IMR-90 (cell line): ENCODE measurements around the gene STX7. TPM values are rescaled to one million over a fixed set of nuclear protein-coding genes. Genes with fewer than 3 reads are reported as not detected.

Experiments used
- ATAC-seq: fragments of 200-7000 bp; cut with Tn5 transposase; 2 replicates; pipeline ENCODE4 v1.9.1; 2020; ENCODE audit warnings: low read depth, mild to moderate bottlenecking, moderate library complexity
- BruUV-seq: library from RNA; stranded (reverse); fragments of 400-500 nt; replicated peaks from 2 replicates; lab custom pipeline; 2021; lab: Mats Ljungman, UMichigan
- CTCF ChIA-PET: fragments of 300-600 bp; formaldehyde crosslinking; extraction: SDS; loops from one replicate; lab custom pipeline; 2021; ENCODE audit warnings: antibody characterized with exemption; lab: Yijun Ruan, JAX
- POLR2A ChIA-PET: fragments of 300-600 bp; sonication (Branson Sonifier 250); formaldehyde crosslinking; loops from one replicate; lab custom pipeline; 2022; ENCODE audit warnings: antibody characterized with exemption; ENCODE audit not compliant: unreplicated experiment; lab: Charles Lee
- DNase-seq: peaks from one replicate; pipeline ENCODE4 v3.0.0; 2013
- H2AFZ ChIP-seq: replicated peaks from 2 replicates; pipeline ENCODE3; 2013; ENCODE audit warnings: low read length, mild to moderate bottlenecking; ENCODE audit not compliant: poor library complexity
- H2AK5ac ChIP-seq: 2 replicates; pipeline ENCODE4 v1.6.1; 2013; ENCODE audit warnings: low read depth, low read length, inconsistent platforms
- H2AK9ac ChIP-seq: replicated peaks from 2 replicates; pipeline ENCODE3; 2013; ENCODE audit warnings: mild to moderate bottlenecking, low read depth, low read length, moderate library complexity; ENCODE audit not compliant: poor library complexity
- H2BK120ac ChIP-seq: 2 replicates; pipeline ENCODE4 v1.6.1; 2013; ENCODE audit warnings: low read depth, low read length, inconsistent platforms
- H2BK15ac ChIP-seq: 3 replicates; pipeline ENCODE4 v1.6.1; 2013; ENCODE audit warnings: low read depth, low read length, inconsistent platforms
- H2BK20ac ChIP-seq: 2 replicates; pipeline ENCODE4 v1.6.1; 2013; ENCODE audit warnings: low read depth, mild to moderate bottlenecking, inconsistent platforms, low read length, moderate library complexity
- H2BK5ac ChIP-seq: 2 replicates; pipeline ENCODE4 v1.6.1; 2013; ENCODE audit warnings: mild to moderate bottlenecking, low read depth, low read length, inconsistent platforms; ENCODE audit not compliant: poor library complexity, severe bottlenecking
- H3K14ac ChIP-seq: replicated peaks from 2 replicates; pipeline ENCODE4 v1.6.1; 2013; ENCODE audit warnings: low read depth, low read length, inconsistent platforms
- H3K18ac ChIP-seq: 2 replicates; pipeline ENCODE4 v1.6.1; 2013; ENCODE audit warnings: low read depth, low read length, control low read depth
- H3K23ac ChIP-seq: 2 replicates; pipeline ENCODE4 v1.6.1; 2013; ENCODE audit warnings: low read depth, low read length, inconsistent platforms
- H3K27ac ChIP-seq: 2 replicates; pipeline ENCODE4 v1.5.1; 2013; ENCODE audit warnings: mild to moderate bottlenecking, control low read depth, low read length; ENCODE audit not compliant: insufficient read depth
- H3K27me3 ChIP-seq: 2 replicates; pipeline ENCODE4 v1.6.1; 2013; ENCODE audit warnings: low read length; ENCODE audit not compliant: control insufficient read depth, insufficient read depth
- H3K36me3 ChIP-seq: 2 replicates; pipeline ENCODE4 v1.6.1; 2013; ENCODE audit warnings: low read length, mixed read lengths; ENCODE audit not compliant: control insufficient read depth, insufficient read depth
- H3K4ac ChIP-seq: 2 replicates; pipeline ENCODE4 v1.6.1; 2013; ENCODE audit warnings: low read depth, low read length, inconsistent platforms
- H3K4me1 ChIP-seq: 2 replicates; pipeline ENCODE4 v1.6.1; 2013; ENCODE audit warnings: low read length, mixed read lengths; ENCODE audit not compliant: control insufficient read depth, insufficient read depth
- H3K4me2 ChIP-seq: 2 replicates; pipeline ENCODE4 v1.6.1; 2013; ENCODE audit warnings: low read depth, mild to moderate bottlenecking, control low read depth, low read length, moderate library complexity
- H3K4me3 ChIP-seq: 2 replicates; pipeline ENCODE4 v1.5.1; 2013; ENCODE audit warnings: low read depth, mild to moderate bottlenecking, control low read depth, low read length, moderate library complexity; ENCODE audit not compliant: insufficient read depth
- H3K56ac ChIP-seq: 2 replicates; pipeline ENCODE4 v1.6.1; 2013; ENCODE audit warnings: low read length, inconsistent platforms; ENCODE audit not compliant: insufficient read depth; ENCODE audit errors: extremely low read depth
- H3K79me1 ChIP-seq, 2 experiments: 2 replicates each; pipeline ENCODE4 v1.6.1; 2013; ENCODE audit warnings: low read length in 2 of 2, inconsistent platforms in 1 of 2, low read depth in 1 of 2
- H3K9ac ChIP-seq: 2 replicates; pipeline ENCODE4 v1.6.1; 2013; ENCODE audit warnings: low read depth, low read length, control low read depth
- H3K9me1 ChIP-seq: 2 replicates; pipeline ENCODE4 v1.6.1; 2013; ENCODE audit warnings: low read length, inconsistent platforms; ENCODE audit not compliant: insufficient read depth
- H3K9me3 ChIP-seq: 2 replicates; pipeline ENCODE4 v1.6.1; 2013; ENCODE audit warnings: low read length; ENCODE audit not compliant: control insufficient read depth, insufficient read depth
- H4K20me1 ChIP-seq: 2 replicates; pipeline ENCODE4 v1.6.1; 2013; ENCODE audit warnings: low read length, inconsistent platforms; ENCODE audit not compliant: insufficient read depth
- H4K5ac ChIP-seq: 2 replicates; pipeline ENCODE4 v1.6.1; 2013; ENCODE audit warnings: mild to moderate bottlenecking, low read depth, low read length, control low read depth
- H4K8ac ChIP-seq, 2 experiments: 2 replicates each; pipeline ENCODE4 v1.6.1; 2013; ENCODE audit warnings: low read depth in 2 of 2, low read length in 2 of 2, control low read depth in 1 of 2, inconsistent platforms in 1 of 2
- H4K91ac ChIP-seq: 2 replicates; pipeline ENCODE4 v1.6.1; 2013; ENCODE audit warnings: low read depth, low read length, inconsistent platforms; ENCODE audit not compliant: insufficient read depth
- BHLHE40 ChIP-seq: fragments of 150-350 bp; IDR thresholded peaks from 2 replicates; pipeline ENCODE4 v1.6.1; 2016; ENCODE audit warnings: mild to moderate bottlenecking, low read depth, low read length
- CEBPB ChIP-seq: IDR thresholded peaks from 2 replicates; pipeline ENCODE4 v1.6.1; 2012; ENCODE audit warnings: low read depth, low read length, improper control_type of control experiment
- CHD1 ChIP-seq: IDR thresholded peaks from 2 replicates; pipeline ENCODE4 v1.6.1; 2012; ENCODE audit warnings: low read depth, low read length, improper control_type of control experiment
- FOS ChIP-seq: fragments of 150-350 bp; IDR thresholded peaks from 2 replicates; pipeline ENCODE4 v1.6.1; 2016; ENCODE audit warnings: low read depth, low read length
- MAFK ChIP-seq: IDR thresholded peaks from 2 replicates; pipeline ENCODE4 v1.6.1; 2012; ENCODE audit warnings: low read depth, low read length, improper control_type of control experiment
- MAZ ChIP-seq: IDR thresholded peaks from 2 replicates; pipeline ENCODE4 v1.6.1; 2012; ENCODE audit warnings: low read depth, mild to moderate bottlenecking, low read length, improper control_type of control experiment, moderate library complexity, borderline replicate concordance
- MXI1 ChIP-seq: IDR thresholded peaks from 2 replicates; pipeline ENCODE4 v1.6.1; 2012; ENCODE audit warnings: low read depth, mild to moderate bottlenecking, low read length, moderate library complexity, borderline replicate concordance
- NFE2L2 ChIP-seq: fragments of 150-350 bp; IDR thresholded peaks from 2 replicates; pipeline ENCODE4 v1.6.1; 2016; ENCODE audit warnings: low read depth, mild to moderate bottlenecking, low read length
- POLR2A ChIP-seq: IDR thresholded peaks from 2 replicates; pipeline ENCODE4 v1.6.1; 2012; ENCODE audit warnings: mild to moderate bottlenecking, low read depth, low read length
- RAD21 ChIP-seq: IDR thresholded peaks from 2 replicates; pipeline ENCODE4 v1.6.1; 2012; ENCODE audit warnings: low read length, improper control_type of control experiment
- RCOR1 ChIP-seq: IDR thresholded peaks from 2 replicates; pipeline ENCODE4 v1.6.1; 2012; ENCODE audit warnings: mild to moderate bottlenecking, low read length, improper control_type of control experiment; ENCODE audit not compliant: insufficient replicate concordance
- RFX5 ChIP-seq: IDR thresholded peaks from 2 replicates; pipeline ENCODE4 v1.8.0; 2012; ENCODE audit warnings: low read depth, mild to moderate bottlenecking, low read length, moderate library complexity
- SMC3 ChIP-seq: fragments of 150-350 bp; IDR thresholded peaks from 2 replicates; pipeline ENCODE4 v1.6.1; 2016; ENCODE audit warnings: low read depth, mild to moderate bottlenecking, antibody characterized with exemption, low read length, moderate library complexity
- WGBS, 2 experiments: methylation state at CpG; one replicate each; pipeline versions ENCODE4 v1.1.5 to v1.1.7; 2013; ENCODE audit warnings: missing lambda C conversion rate in 2 of 2; ENCODE audit not compliant: insufficient read length in 1 of 2; ENCODE audit errors: extremely low coverage in 2 of 2; 5-methylcytosine and 5-hydroxymethylcytosine counted together
- dilution Hi-C: fragments of 300-500 bp; cut with HindIII; formaldehyde crosslinking; loops from one replicate; pipeline ENCODE4 v1.14.3; 2018; ENCODE audit warnings: low sequenced_read_pairs; ENCODE audit not compliant: unreplicated experiment
- in situ Hi-C: fragments of 300-500 bp; cut with MboI; formaldehyde crosslinking; loops from 3 replicates; pipeline ENCODE4 v1.14.3; 2019; ENCODE audit warnings: low sequenced_read_pairs, inconsistent platforms, mixed read lengths
- intact Hi-C: fragments of 100-400 bp; cut with micrococcal nuclease; formaldehyde crosslinking; loops from 2 replicates; pipeline ENCODE4 v1.10.0; 2022
- polyA plus RNA-seq, 3 experiments: library from polyadenylated mRNA; depleted of rRNA; stranded (reverse); fragments of >200 nt; gene quantifications; 2 replicates each; pipeline ENCODE4 v1.2.3, GENCODE V29; 2012; ENCODE audit warnings: low replicate concordance in 1 of 3
- total RNA-seq: library from RNA; depleted of rRNA; stranded (reverse); fragments of >200 nt; gene quantifications from 2 replicates; pipeline ENCODE4 v1.2.3, GENCODE V29; 2012
- TF ChIP-seq, protein P1 (sequence below): fragments of 150-350 bp; IDR thresholded peaks from 2 replicates; pipeline ENCODE4 v1.6.1; 2017; ENCODE audit warnings: mild to moderate bottlenecking, antibody characterized with exemption, low read length, low read depth
- TF ChIP-seq, protein P2 (sequence below): fragments of 150-350 bp; IDR thresholded peaks from 2 replicates; pipeline ENCODE4 v1.6.1; 2016; ENCODE audit warnings: low read depth, mild to moderate bottlenecking, low read length, moderate library complexity, borderline replicate concordance
- TF ChIP-seq, protein P3 (sequence below): conservative IDR thresholded peaks from 2 replicates; pipeline ENCODE4 v1.5.1; 2012; ENCODE audit warnings: mild to moderate bottlenecking, low read depth, low read length, improper control_type of control experiment

STX7 gene
- total and polyA plus RNA-seq, 2 of the 4 experiments (the other 2 are of a cell fraction): 16.5 to 35.1 TPM

DNA sequence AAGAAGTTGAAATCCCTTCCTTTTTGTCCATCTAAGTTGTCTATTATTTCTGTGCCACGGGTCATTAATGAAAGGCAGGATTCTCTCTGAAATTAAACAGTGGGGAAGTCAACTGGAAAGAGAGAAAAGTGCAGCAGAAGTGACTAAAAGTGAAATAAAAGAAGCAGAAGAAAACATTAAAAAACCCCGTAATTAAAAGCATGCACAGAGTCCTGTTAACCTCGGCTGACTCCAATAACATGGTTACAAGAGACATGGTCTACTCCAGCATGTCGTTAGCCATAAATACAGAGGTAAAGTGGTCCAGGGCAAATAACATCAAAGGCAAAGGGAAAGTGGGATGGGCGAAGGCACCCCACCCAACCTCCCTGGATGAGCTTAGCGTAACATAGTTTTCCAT is 98.6 kb downstream of the STX7 start:
- dilution Hi-C loops (no loop called here), intact Hi-C loops (no loop called here), in situ Hi-C loops (no loop called here)
- Histone ChIP-seq H3K9me1 (no peaks in the 10 kb centered on the region), H2BK15ac (no peak overlapping the region), H4K5ac (no peak overlapping the region), H2BK20ac (no peak overlapping the region), H2BK5ac (no peak overlapping the region), H2AK5ac (no peak overlapping the region), H2AFZ (no peak overlapping the region), H3K56ac (no peak overlapping the region), H4K91ac (no peak overlapping the region), H3K4me3 (no peak overlapping the region), H3K36me3 (no peaks in the 10 kb centered on the region), H3K9ac (no peak overlapping the region), H3K4ac (no peak overlapping the region), H3K4me2 (no peak overlapping the region), H3K27ac (no peak overlapping the region), H4K20me1 (no peaks in the 10 kb centered on the region), H3K18ac (no peak overlapping the region), H4K8ac (no peak overlapping the region), H3K9me3 (peaks cover 4% of the 10 kb centered on the region), H3K23ac (no peak overlapping the region), H3K14ac (no peak overlapping the region), H3K79me1 (no peaks in the 10 kb centered on the region), H2AK9ac (no peak overlapping the region), H3K4me1 (no peaks in the 10 kb centered on the region), H2BK120ac (no peak overlapping the region), H3K27me3 (no peaks in the 10 kb centered on the region)
- BruUV-seq: no TSS peak
- TF ChIP-seq, protein P1, sequence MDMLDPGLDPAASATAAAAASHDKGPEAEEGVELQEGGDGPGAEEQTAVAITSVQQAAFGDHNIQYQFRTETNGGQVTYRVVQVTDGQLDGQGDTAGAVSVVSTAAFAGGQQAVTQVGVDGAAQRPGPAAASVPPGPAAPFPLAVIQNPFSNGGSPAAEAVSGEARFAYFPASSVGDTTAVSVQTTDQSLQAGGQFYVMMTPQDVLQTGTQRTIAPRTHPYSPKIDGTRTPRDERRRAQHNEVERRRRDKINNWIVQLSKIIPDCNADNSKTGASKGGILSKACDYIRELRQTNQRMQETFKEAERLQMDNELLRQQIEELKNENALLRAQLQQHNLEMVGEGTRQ: no peak
- TF ChIP-seq BHLHE40: no peak
- no peak for TF ChIP-seq FOS
- TF ChIP-seq, protein P2, sequence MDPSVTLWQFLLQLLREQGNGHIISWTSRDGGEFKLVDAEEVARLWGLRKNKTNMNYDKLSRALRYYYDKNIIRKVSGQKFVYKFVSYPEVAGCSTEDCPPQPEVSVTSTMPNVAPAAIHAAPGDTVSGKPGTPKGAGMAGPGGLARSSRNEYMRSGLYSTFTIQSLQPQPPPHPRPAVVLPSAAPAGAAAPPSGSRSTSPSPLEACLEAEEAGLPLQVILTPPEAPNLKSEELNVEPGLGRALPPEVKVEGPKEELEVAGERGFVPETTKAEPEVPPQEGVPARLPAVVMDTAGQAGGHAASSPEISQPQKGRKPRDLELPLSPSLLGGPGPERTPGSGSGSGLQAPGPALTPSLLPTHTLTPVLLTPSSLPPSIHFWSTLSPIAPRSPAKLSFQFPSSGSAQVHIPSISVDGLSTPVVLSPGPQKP: no peak
- no peak for TF ChIP-seq SMC3
- no peak for TF ChIP-seq RFX5
- TF ChIP-seq RAD21: no peak
- TF ChIP-seq MXI1: no peak
- no peak for TF ChIP-seq POLR2A
- TF ChIP-seq, protein P3, sequence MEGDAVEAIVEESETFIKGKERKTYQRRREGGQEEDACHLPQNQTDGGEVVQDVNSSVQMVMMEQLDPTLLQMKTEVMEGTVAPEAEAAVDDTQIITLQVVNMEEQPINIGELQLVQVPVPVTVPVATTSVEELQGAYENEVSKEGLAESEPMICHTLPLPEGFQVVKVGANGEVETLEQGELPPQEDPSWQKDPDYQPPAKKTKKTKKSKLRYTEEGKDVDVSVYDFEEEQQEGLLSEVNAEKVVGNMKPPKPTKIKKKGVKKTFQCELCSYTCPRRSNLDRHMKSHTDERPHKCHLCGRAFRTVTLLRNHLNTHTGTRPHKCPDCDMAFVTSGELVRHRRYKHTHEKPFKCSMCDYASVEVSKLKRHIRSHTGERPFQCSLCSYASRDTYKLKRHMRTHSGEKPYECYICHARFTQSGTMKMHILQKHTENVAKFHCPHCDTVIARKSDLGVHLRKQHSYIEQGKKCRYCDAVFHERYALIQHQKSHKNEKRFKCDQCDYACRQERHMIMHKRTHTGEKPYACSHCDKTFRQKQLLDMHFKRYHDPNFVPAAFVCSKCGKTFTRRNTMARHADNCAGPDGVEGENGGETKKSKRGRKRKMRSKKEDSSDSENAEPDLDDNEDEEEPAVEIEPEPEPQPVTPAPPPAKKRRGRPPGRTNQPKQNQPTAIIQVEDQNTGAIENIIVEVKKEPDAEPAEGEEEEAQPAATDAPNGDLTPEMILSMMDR: no peak
- no peak for TF ChIP-seq NFE2L2
- no peak for TF ChIP-seq CEBPB
- no peak for TF ChIP-seq MAFK
- no peak for TF ChIP-seq MAZ
- no peak for TF ChIP-seq RCOR1
- TF ChIP-seq CHD1: no peak
- no peak for ATAC-seq
- CTCF ChIA-PET: no interaction called here
- DNase-seq: no peak
- POLR2A ChIA-PET: no interaction called here
- no CpG with 5 or more reads among the region's 6 CpGs for WGBS, 2 experiments
